Measurements from ENCODE around the gene TRIP13.
"Not testable (repeated sequence)": the region's sequence is repeated elsewhere in the genome, so short reads cannot be mapped to it uniquely, and the experiment has no call there.

Gene TRIP13

GRCh38 chr5:939368-939767 is 46.7 kb downstream of the TRIP13 start:
- no peak for DNase-seq

- not testable (repeated sequence) for DNase-seq
These were observed 48.1 kb downstream of the TRIP13 start for GRCh38 chr5:940741-941140.

GRCh38 chr5:943201-943917 is 50.7 kb downstream of the TRIP13 start:
- DNase-seq = peak; percentile 51

GRCh38 chr5:943918-944620 is 51.4 kb downstream of the TRIP13 start:
- peak; percentile 54 for DNase-seq

GRCh38 chr5:944621-944927 is 51.9 kb downstream of the TRIP13 start:
- DNase-seq = no peak

GRCh38 chr5:944992-945685 is 52.5 kb downstream of the TRIP13 start:
- peak; percentile 64 for DNase-seq

GRCh38 chr5:945691-946551 is 53.2 kb downstream of the TRIP13 start:
- DNase-seq = peak; percentile 98

- no peak for DNase-seq
These were observed 54.3 kb downstream of the TRIP13 start for GRCh38 chr5:946720-947625.

- DNase-seq = peak; percentile 38
These were observed 55.2 kb downstream of the TRIP13 start for GRCh38 chr5:947626-948471.

GRCh38 chr5:948472-949274 is 56.0 kb downstream of the TRIP13 start:
- no peak for DNase-seq

GRCh38 chr5:949275-949543 is 56.5 kb downstream of the TRIP13 start:
- DNase-seq = no peak

- DNase-seq = peak; percentile 52
These were observed 57.3 kb downstream of the TRIP13 start for GRCh38 chr5:949815-950560.

- DNase-seq = no peak
These were observed 59.4 kb downstream of the TRIP13 start for GRCh38 chr5:951940-952596.

GRCh38 chr5:952597-953271 is 60.0 kb downstream of the TRIP13 start:
- DNase-seq = no peak

- DNase-seq = no peak
These were observed 61.1 kb downstream of the TRIP13 start for GRCh38 chr5:953535-954449.

- DNase-seq = no peak
These were observed 63.4 kb downstream of the TRIP13 start for GRCh38 chr5:955886-956761.

Measured in NCI-H69 (cell line).